Stimulated activated CD4-positive, alpha-beta T cell treated with anti-CD3 and anti-CD28 coated beads, Interleukin-15, amount 100 ng/mL, for 24 hours (primary cell): ENCODE measurements around the gene ACTR3.
A peak's percentile ranks its signal among the peaks of the same experiment; 100 is the strongest.
"Not testable (repeated sequence)": the region's sequence is repeated elsewhere in the genome, so short reads cannot be mapped to it uniquely, and the experiment has no call there.

ENCODE experiments used
- DNase-seq: peaks from one replicate; pipeline ENCODE4 v3.0.0-alpha.2; 2020

ACTR3 gene

DNA sequence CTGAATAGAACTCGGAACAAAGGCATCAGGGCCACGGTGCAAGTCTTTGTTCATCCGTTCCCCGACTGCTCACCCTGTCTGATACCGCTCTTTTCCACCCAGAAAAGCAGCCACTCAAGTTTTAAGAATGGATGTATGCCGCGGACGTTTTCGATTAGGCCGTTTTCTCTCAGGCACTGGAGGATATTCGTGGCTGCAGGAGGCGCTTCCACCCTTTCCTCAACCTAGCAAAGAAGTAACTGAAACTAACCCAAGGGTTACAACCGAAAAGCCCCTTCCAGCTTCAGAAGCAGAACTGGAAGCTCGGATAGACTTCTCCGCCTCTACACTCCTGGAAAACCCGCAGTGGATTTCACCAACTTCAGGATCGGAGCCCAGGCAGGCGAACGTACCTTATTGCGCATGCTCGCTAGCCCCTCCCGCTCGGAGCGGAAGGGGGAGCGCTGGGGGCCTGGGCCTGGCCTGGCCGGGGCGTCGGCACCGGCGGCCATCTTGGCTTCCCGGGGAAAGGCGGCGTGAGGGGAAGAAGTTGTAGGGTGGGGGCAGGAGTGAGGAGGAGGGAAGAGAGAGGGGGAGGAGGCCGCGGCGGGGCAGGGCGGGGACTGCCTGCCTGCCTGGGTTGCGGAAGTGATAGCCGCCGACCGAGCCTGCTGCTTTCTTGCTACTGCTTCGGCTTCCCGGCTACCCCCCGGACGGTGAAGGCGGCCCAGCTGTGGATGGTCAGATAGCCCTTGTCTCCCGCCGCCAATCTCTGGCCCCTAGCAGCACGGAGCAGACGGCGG lies at the start of gene ACTR3:
Gene ACTR3, plus strand, starts transcription at position 619 of the 782 bp plus-strand sequence. CDS start 191 bp downstream, outside the sequence.
- peak; percentile 98 for DNase-seq

DNA sequence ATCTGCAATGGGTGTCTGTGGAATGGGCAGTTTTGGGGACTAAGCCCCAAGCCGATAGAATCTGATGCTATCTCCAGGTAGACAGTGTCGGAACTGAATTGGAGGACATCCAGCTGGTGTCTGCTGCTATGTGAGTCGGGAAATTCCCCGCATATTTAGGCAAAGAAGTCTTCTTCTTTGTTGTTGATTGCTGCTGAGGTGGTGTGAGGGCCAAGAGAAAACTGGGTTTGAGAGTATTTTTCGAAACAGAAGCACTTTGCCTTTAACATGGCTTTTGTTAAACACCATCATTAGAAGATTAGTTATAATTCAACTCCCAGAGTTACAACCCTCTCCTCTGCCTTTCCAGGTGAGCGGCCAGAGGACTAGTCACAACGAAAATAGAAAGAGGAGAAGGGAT lies 49.4 kb upstream of the ACTR3 start:
- no peak for DNase-seq

DNA sequence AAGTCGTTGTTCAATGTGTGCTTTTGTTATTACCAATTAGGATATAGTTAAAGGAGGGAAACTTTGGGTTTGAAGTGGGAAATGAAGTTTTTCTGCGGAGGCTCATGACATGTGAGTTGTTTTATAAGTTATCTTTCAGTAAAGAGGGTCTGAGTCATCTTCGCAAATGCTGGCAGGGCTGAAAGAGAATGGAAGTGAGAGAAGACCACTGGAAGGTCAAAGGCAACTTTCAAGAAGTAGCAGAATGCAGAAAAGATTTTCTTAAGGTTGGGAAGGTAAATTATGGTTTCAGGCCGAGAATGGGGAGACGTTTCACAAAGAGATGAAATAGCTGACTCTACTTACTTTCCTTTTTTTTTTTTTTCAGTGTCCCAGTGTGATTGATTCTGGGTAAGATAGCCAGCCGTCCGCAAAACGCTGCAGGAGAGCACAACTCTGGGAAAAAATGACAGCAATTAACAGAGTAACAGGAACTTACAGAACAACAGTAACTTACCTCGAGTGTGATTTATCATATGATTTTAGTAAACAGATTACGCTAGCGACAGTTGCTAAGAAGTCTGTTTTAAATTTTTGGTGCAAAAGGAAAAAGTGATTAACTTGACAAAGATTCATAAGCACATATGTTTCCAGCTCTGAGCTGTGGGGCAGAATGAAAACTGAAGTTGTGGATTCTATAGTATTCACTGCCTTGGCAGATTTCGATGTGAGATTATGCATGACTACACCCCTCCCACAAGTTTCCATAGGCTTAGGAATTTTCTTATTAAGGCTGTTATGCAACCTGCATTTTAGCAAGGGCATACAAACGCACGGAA lies 46.8 kb upstream of the ACTR3 start:
- DNase-seq: no peak

DNA sequence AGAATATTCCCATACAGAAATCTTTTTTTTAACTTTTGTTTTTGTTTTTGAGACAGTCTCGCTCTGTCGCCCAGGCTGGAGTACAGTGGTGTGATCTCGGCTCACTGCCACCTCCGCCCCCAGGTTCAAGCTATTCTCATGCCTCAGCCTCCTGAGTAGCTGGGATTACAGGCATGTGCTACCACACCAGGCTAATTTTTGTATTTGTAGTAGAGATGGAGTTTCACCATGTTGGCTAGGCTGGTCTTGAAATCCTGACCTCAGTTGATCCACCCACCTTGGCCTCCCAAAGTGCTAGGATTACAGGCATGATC lies 46.2 kb upstream of the ACTR3 start:
- not testable (repeated sequence) for DNase-seq

DNA sequence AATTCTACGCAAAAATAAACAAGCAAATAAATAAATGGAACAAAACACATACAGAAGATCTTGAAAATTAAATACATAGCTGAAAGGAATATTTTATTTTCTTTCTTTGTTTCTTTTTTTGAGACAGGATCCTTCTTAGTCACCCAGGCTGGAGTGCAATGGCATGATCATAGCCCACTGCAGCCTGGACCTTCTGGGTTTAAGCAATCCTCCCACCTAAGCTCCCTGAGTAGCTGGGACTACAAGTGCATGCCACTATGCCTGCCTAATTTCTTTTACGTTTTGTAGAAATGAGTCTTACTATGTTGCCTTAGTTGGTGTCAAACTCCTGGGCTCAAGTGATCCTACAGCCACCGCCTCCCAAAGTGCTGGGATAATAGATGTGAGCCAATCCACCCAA lies 44.6 kb upstream of the ACTR3 start:
- DNase-seq: no peak

DNA sequence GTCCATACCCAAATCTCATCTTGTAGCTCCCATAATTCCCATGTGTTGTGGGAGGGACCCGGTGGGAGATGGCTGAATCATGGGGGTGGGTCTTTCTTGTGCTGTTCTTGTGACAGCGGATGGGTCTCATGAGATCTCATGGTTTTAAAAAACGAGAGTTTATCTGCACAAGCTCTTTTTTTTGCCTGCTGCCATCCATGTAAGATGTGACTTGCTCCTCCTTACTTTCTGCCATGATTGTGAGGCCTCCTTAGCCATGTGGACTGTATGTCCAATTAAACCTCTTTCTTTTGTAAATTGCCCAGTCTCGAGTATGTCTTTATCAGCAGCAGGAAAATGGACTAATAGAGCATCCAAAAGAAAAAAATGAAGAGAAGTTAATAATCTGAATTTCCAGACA lies 44.1 kb upstream of the ACTR3 start:
- DNase-seq: not testable (repeated sequence)

DNA sequence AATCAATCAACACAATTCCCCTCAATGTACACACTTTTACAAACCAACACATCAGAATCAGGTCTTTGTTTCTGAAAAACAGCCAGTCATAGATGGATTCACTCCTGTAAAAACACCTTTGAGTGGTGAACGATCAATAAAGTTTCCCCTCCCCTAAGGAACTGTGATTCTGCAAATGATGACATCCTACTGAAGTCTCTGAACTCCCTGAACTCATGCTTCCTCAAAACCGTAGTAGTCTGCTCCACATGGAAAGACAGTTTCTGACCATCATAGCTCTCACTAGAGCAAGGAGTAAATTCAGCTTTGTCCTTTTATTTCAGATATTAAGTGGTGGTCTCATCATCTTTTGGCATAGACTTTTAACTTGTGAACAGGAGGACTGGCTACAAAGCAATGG lies 43.5 kb upstream of the ACTR3 start:
- DNase-seq: no peak

DNA sequence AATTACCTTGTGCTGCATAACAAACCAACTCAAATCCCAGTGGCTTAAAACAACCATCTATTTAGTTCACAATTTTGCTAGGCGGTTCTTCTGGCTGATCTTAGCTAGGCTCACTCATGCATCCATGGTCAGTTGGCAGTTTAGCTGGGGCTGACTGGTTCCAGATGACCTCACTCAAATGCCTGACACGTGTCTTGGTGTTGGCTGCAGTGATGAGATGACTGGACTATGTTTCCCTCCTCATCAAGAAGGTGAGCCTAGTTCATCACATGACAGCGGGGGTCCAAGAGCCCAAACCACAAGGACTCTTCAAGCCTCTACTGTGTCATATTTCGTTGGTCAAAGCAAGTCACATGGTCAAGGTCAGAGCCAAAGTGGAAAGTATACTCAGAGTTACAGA lies 42.7 kb upstream of the ACTR3 start:
- DNase-seq: no peak

DNA sequence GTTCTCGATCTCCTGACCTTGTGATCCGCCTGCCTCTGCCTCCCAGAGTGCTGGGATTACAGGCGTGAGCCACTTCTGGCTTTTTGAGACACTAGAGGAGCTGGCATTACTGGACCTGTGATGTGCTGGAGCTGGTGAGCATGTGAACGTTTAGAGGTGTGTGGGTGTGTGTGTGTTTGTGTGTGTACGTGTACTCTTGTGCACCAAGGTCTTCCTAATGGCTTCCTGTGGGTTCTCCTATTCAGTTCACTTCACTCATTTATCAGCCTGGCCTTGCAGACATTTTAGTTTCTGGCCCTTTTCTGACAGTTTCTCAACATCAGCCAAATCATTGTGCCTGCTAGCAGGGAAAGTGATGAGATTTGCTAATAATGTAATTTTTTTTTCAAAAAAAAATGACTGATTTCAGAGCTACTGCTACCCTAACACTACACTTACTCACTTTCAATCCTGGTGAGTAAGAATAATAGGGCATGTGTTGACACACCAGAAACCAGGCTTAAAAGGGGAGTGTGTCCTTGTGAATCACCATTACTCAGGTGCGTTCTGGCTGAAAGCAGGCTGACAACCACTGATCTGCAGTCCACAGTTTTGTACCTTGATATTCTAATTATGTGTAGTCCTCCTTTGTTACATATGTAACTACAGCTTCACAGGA lies 41.0 kb upstream of the ACTR3 start:
- DNase-seq: peak; percentile 57

DNA sequence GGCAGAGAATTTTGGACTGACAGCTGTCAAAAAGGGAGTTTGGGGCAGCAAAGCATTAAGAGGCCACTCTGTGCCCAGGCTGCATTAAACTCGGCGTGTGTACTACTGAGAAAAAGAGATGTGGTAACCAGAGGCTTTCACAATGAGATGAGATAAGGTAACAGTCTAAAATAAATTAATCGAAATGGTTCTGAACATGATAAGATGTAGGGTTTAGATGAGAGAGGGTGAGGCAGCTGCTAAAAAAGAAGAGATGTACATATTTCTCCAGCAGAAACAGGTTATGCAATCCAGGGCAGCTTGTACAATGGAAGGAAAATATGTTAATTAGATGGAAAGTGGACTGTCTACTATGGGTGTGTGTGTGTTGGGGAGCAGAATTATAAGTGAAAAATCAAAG lies 39.2 kb upstream of the ACTR3 start:
- DNase-seq: no peak

DNA sequence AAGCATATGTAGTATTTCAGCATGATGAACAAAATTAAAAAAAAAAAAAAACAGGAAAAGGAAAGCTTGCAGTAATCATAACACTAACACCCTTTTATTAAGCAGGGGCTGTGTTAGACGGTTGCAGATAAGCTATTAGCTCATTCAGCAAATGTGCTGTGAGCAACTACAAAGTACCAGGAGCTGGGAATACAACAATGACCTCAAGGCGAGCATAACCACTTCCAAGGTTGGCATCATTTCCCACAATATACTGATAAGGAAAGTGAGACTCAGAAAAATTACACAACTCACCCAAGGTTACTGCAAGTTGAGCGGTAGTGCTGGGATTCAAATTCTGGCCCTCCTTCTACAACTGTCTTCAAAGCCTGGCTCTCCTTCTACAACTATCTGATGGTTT lies 38.2 kb upstream of the ACTR3 start:
- DNase-seq: no peak

DNA sequence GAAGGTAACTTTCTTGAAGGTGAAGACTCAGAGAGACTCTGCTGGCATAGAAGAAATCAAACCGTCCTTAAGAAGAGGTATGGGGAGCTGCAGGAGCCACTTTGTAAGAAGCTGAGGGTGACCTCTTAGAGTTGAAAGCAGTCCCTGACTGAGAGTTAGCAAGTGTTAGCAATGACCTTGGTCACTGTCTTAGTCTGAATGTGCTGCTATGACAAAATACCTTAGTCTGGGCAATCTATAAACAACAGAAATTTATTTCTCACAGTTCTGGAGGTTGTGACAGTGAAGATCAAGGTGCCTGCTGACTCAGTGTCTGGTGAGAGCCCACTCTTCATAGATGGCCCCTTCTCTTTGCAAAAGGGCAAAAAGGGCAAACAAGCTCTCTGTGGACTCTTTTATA lies 35.7 kb upstream of the ACTR3 start:
- no peak for DNase-seq

DNA sequence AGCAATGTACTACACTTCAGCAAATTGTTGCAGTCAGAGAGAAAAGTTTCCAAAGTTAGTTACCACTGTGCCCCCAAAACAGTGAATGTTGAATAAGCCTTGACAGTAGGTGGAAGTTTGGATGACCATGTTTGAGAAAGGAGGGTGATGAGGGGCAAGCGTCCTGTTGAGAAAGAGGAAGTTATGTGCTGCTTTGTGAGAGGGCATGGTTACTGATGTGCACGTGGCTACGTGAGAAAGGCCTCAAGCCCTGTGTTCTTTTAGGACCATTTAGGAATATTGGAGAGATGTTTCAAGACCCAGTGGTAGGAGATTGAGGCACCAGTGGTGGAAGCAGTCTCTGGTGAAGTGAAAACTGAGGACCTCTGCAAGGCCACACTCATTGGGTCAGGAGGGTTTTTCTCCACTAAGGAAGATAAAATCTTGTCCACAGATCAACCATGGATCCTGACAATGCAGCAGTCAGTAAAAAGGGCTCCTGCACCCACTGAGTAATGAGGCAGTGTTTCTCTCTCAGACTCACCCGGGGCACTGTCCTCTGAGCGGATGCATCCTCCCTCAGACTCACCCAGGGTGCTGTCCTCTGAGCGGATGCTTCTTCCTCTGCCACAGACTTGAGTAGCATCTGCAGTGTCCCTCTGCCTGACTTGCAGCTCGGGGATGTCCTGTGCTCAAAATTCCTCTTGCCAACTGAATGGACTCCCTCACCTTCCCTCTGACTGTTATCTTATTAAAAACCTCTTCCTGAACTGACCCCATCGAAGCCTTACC lies 34.7 kb upstream of the ACTR3 start:
- DNase-seq: no peak

DNA sequence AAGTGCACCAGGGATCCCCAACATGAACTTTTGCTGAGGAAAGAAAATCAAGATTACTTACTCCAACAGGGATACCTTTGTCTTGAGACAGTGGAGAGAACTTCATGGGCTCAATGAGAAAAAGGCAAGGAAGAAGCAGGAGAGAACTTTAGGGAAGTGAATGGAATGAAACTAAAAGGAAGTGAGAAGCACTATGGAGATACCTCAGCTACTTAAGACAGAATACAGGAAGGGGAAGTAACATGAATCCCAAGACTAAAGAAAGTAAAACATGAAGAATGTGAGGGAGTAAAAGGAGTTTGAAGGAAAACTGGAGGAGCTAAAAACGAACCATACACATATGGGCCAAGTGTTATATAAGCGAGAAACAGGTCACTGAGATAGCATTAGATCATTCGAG lies 32.4 kb upstream of the ACTR3 start:
- no peak for DNase-seq

DNA sequence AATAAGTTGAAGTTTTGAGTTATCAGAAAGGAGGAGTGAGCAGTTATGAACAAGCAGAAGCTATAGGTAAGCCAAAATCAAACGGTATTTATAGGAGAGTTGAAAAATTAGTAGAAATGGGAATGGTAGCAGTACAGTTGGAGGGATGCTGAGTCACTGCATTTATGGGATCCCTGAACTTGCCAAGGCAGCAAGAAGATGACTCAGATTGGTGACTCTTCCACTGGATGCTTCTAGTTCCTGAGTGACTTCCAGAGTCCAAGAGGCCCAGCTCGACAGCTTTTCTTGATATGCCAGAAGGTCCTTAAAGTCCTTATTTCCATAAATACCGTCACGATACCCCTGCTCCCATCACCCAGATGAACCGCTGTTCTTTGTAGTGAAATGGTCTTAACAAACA lies 31.1 kb upstream of the ACTR3 start:
- DNase-seq: no peak

DNA sequence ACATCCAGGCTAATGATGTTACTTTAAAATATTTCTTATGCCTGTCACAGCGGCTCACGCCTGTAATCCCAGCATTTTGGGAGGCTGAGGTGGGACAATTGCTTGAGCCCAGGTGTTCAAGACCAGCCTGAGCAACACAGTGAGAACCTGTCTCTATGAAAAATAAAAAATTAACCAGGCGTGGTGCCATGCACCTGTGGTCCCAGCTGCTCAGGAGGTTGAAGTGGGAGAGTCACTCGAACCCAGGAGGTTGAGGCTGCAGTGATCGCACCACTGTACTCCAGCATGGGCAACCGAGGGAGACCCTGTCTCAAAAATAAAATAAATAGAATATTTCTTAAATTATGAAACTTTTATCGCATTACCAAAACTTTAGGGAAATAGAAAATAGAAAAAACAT lies 28.1 kb upstream of the ACTR3 start:
- DNase-seq: no peak

DNA sequence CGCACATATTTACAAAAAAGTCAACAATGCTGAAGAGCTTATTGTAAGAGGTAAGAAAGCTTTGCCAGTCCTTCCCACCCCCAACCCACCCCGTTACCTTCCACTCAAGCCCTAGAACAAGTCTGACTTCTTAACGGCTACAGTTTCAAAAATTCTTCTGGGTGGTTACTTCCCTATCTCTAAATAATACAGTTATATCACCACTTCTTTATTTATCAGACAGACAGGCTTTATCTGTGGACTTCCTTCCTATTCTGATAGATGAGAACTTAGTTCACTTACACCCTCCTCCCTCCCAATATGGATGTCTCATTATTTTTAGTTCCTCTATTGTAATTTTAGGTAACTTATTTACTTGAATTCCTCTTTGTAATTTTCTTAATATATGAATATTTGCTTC lies 26.7 kb upstream of the ACTR3 start:
- no peak for DNase-seq

DNA sequence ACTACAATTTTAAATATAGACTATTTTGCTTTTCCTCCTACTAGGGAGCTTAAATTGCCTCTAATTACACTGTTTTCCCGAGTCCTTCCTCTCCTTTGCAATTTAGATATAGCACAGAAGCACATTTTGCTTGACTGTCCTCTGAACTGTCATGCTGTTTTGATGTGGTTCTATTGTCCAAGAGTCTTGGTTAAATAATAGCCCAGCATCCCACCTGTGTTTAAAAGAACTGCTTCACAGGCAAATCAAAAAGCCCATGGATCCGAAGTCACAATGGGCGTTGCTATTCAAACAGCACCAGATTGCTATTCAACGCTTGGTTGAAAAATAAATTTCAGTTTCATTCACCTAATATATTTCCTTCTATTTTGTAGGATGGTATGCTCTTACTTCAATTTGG lies 22.3 kb upstream of the ACTR3 start:
- DNase-seq: no peak

DNA sequence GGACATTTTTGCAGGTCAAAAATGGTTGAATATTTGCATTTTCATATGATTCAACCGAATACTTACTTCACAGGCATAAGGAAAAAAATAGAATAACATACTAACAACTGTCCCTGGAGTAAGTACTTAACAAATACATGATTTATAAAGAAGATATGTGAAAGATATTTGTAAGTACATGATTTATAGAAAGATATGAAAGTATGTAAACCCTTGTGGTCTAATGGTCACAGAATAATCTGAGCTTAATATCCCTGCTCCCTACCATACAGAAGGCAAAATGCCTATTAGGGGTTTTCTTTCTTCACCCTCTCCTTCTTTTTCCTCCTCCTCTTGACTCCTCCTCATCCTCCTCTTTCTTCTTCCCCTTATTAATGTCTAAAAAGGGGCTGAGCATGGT lies 20.6 kb upstream of the ACTR3 start:
- no peak for DNase-seq

DNA sequence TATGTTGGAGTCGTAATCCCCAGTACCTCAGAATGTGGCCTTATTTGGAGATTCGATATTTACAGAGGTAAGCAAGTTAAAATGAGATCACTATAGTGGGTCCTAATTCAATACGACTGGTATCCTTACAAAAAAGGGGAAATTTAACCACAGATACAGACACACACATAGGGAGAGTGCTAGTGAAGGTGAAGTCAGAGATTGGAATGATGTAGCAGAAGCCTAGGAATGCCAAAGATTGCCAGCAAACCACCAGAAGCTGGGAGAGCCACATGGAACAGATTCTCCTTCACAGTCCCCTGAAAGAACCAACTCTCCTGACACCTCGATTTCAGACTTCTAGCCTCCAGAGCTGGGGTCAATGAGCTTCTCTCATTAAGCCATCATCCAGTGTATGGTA lies 17.7 kb upstream of the ACTR3 start:
- no peak for DNase-seq

DNA sequence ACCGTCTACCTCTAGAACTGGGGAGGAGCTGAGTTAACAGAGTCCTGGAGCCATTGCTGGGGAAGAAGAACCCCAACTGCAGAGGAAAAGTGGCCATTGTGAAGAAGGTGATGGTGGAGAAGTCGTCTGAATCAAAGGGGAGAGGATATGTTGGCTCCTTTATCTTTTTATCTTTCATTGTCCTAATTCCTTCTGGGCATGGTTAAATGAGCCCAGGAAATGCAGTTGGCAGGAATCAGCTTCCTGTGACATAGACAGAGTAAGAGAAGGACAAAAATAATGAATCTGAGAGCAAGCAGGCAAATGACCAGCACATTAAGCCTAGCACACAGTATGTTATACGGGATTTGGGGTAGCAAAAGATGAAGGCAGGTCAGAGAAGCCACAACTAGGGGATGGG lies 16.0 kb upstream of the ACTR3 start:
- no peak for DNase-seq

DNA sequence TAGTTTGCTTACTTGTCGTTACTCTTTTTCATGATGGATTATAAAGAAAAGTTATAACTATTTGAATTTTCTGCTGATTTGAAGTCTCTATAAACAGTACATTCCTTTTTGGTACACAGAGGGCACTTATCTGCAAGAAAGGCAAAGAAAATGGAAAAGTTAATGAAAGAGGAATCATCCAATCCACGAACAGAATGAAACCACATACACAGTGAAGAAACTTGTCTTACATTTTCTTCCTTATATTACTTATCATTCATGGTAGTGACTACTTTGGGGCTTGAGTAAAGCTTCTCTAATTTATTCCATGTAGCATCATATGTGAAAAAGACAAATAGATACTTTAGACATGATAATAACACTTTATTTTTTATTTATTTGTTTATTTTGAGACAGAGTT lies 14.8 kb upstream of the ACTR3 start:
- no peak for DNase-seq
